Measurements from ENCODE around the gene ARF6.

The ARF6 gene

DNA sequence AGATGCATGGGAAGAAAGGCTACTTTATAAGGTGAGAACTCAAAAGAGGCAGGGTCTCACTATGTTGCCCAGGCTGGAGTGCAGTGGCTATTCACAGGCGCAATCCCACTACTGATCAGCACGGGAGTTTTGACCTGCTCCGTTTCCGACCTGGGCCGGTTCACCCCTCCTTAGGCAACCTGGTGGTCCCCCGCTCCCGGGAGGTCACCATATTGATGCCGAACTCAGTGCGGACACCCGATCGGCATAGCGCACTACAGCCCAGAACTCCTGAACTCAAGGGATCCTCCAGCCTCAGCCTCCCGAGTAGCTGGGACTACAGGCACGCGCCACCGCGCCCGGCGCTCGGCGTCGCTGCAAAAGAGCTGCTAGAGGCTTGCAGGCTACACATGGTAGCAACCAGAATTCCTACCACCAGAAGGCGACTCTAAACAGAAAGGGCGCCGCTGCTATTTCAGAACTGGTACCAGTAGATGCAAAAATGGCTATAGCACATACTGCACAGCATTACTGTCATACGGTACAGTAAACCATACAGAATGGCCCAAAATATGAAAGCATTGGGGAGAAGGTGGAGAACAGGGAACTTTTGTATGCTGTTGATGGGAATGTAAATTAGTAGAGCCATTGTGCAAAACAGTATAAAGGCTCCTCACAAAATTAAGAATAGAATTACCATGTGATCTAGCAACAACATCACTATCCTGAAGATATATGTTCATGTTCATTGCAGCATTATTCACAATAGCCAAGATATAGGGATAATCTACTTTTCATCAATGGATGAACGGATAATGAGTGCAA, 39.1 kb upstream of the ARF6 start:
- H3K4me3 ChIP-seq (ENCODE audit: low read depth, low read length): peak overlapping the region; percentile 73
- DNase-seq (ENCODE audit: low read depth): peak; percentile 82
- TF ChIP-seq, protein P1, sequence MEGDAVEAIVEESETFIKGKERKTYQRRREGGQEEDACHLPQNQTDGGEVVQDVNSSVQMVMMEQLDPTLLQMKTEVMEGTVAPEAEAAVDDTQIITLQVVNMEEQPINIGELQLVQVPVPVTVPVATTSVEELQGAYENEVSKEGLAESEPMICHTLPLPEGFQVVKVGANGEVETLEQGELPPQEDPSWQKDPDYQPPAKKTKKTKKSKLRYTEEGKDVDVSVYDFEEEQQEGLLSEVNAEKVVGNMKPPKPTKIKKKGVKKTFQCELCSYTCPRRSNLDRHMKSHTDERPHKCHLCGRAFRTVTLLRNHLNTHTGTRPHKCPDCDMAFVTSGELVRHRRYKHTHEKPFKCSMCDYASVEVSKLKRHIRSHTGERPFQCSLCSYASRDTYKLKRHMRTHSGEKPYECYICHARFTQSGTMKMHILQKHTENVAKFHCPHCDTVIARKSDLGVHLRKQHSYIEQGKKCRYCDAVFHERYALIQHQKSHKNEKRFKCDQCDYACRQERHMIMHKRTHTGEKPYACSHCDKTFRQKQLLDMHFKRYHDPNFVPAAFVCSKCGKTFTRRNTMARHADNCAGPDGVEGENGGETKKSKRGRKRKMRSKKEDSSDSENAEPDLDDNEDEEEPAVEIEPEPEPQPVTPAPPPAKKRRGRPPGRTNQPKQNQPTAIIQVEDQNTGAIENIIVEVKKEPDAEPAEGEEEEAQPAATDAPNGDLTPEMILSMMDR (IDR thresholded peaks at IDR 0.05; ENCODE audit: low read depth, low read length): peak; percentile 60
- no peak for TF ChIP-seq POLR2A (IDR thresholded peaks at IDR 0.05; ENCODE audit: extremely low read depth, insufficient read length)
- TF ChIP-seq, protein P2, sequence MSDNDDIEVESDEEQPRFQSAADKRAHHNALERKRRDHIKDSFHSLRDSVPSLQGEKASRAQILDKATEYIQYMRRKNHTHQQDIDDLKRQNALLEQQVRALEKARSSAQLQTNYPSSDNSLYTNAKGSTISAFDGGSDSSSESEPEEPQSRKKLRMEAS (IDR thresholded peaks at IDR 0.05; ENCODE audit: low read depth, low read length): no peak

DNA sequence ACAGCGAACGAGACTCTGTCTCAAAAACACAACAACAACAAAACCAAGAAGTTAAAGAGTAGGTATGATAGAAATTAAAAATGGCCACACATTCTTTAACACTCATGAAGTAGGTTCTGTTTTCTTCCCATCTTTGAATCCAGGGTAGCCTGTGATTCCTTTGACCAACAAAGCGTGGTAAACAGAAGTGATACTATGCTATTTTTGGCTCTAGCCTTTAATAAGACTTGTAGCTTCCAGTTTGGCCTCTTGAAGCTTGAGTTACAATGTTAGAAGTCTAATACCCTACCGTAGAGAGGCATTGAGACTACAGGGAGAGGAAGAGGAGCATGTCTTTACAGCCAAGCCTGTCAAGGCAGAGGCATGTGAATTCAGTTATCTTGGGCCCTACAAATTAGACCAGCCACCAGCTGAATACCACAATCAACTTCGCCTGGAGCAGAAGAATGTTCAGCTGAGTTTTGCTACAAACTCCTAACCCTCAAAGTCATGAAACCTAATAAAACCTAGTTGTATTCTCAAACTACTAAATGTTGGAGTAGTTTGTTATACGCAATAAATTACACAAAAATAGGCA, 35.4 kb upstream of the ARF6 start:
- no peak for DNase-seq (ENCODE audit: low read depth)
- H3K4me3 ChIP-seq (ENCODE audit: low read depth, low read length): no peak overlapping the region
- TF ChIP-seq, protein P2 (IDR thresholded peaks at IDR 0.05; ENCODE audit: low read depth, low read length): no peak
- no peak for TF ChIP-seq POLR2A (IDR thresholded peaks at IDR 0.05; ENCODE audit: extremely low read depth, insufficient read length)
- TF ChIP-seq, protein P1 (IDR thresholded peaks at IDR 0.05; ENCODE audit: low read depth, low read length): no peak
- TF ChIP-seq MYC (IDR thresholded peaks at IDR 0.05; ENCODE audit: low read depth, low read length): no peak

DNA sequence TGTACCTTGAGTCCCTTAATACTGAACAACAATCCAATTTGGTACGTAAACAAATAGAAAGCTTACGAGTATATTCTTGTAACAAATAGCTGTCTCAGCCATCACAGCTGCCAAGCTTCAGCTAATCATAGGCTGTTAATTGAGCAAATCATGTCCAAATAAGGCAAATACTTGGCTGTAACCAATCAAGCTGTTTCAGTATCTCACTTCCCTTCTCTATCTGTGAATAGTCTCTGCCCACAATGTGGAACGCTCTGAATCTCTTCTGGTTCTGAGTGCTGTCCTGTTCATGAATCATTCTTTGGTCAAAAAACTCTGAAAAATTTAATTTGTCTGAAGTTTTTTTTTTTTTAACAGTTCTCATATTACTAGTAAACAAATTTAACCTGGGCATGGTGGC, 34.5 kb upstream of the ARF6 start:
- peak; percentile 50 for DNase-seq (ENCODE audit: low read depth)
- TF ChIP-seq MYC (IDR thresholded peaks at IDR 0.05; ENCODE audit: low read depth, low read length) (no peak), POLR2A (IDR thresholded peaks at IDR 0.05; ENCODE audit: extremely low read depth, insufficient read length) (no peak)
- TF ChIP-seq, protein P1 (IDR thresholded peaks at IDR 0.05; ENCODE audit: low read depth, low read length): no peak
- TF ChIP-seq, protein P2 (IDR thresholded peaks at IDR 0.05; ENCODE audit: low read depth, low read length): no peak

DNA sequence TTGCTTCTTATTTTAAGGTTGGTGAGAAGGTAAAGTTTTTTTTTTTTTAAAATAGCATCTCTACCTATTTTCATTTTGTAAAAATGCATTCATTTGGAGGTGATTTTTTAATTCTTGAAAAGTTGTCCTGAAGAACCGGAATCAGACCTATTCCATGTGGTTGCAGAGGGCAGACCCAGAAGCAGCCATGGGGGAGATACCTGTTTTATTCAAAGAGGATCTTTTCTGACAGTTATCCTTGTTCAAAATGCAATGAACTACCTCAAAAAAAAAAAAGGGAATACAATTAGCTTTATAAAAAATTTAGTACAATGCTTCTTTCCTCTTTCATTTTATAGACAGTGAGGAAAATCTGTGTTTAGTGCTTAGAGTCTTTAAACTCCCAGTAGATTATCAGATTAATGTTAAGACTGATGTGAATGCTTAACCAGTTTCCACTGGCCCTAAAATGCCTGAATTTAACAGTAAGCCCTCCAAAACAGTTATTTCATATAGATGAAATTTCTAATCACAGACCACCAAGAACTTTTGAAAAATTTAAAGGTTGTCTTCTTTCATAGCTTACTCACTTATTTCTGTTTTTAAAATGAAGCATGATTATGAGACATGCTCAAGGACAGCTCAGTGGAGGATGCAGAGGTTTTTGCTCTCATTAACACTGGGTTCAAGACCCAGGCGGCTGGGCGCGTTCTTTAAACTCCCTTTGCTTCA, 31.7 kb upstream of the ARF6 start:
- no peak for DNase-seq (ENCODE audit: low read depth)
- TF ChIP-seq MYC (IDR thresholded peaks at IDR 0.05; ENCODE audit: low read depth, low read length): 0 out of 2 replicates have a peak, but pooled peaks have one; percentile 46
- TF ChIP-seq, protein P1 (IDR thresholded peaks at IDR 0.05; ENCODE audit: low read depth, low read length): no peak
- TF ChIP-seq POLR2A (IDR thresholded peaks at IDR 0.05; ENCODE audit: extremely low read depth, insufficient read length): no peak
- TF ChIP-seq, protein P2 (IDR thresholded peaks at IDR 0.05; ENCODE audit: low read depth, low read length): no peak
- peak overlapping the region; percentile 77 for H3K4me3 ChIP-seq (ENCODE audit: low read depth, low read length)

More for the DNA sequence above, 34.5 kb upstream of the ARF6 start:
- H3K4me3 ChIP-seq (ENCODE audit: low read depth, low read length): no peak overlapping the region

DNA sequence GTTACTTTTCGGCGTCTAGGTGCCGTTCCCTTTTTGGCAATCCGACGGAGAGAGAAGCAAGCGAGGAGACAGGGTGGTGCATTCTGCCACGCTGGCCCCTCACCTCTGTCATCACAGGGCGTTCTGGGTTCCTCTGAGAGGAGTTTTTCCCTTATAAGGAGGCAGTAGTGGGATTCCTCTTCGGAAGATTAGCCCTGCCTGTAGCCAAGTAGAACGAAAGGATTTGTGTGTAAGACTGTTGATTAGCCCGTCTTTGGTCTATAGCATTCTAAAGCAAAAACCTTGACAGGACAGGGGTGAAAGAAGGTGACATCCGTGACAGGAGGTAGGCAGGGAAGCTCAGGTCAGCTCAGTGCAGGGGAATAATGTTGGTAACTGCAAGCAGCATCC, 31.2 kb upstream of the ARF6 start:
- TF ChIP-seq POLR2A (IDR thresholded peaks at IDR 0.05; ENCODE audit: extremely low read depth, insufficient read length): peak; percentile 19
- TF ChIP-seq, protein P2 (IDR thresholded peaks at IDR 0.05; ENCODE audit: low read depth, low read length): no peak; the same call in 1 of the 2 replicates
- peak; percentile 85 for DNase-seq (ENCODE audit: low read depth)
- H3K4me3 ChIP-seq (ENCODE audit: low read depth, low read length): peak overlapping the region; percentile 77

Measured in NB4 (cell line).